IPS-20b (cell line): ENCODE measurements around the gene HNRNPR.
"Not testable (repeated sequence)": the region's sequence is repeated elsewhere in the genome, so short reads cannot be mapped to it uniquely, and the experiment has no call there.

ENCODE experiments used
- H3K27ac ChIP-seq: one replicate; pipeline ENCODE4 v1.5.1; 2013; ENCODE audit warnings: low read length
- H3K27me3 ChIP-seq: 2 replicates; pipeline ENCODE4 v1.6.1; 2013; ENCODE audit warnings: mild to moderate bottlenecking, low read length, inconsistent platforms; ENCODE audit not compliant: insufficient read depth
- H3K36me3 ChIP-seq: 2 replicates; pipeline ENCODE4 v1.6.1; 2013; ENCODE audit warnings: low read depth, mild to moderate bottlenecking, inconsistent platforms, low read length, moderate library complexity; ENCODE audit not compliant: insufficient read depth
- H3K4me1 ChIP-seq: 2 replicates; pipeline ENCODE4 v1.6.1; 2013; ENCODE audit warnings: mild to moderate bottlenecking, control low read depth, inconsistent platforms, low read length, moderate library complexity; ENCODE audit not compliant: insufficient read depth
- H3K4me3 ChIP-seq: 2 replicates; pipeline ENCODE4 v1.5.1; 2013; ENCODE audit warnings: mild to moderate bottlenecking, low read length, inconsistent platforms
- H3K9ac ChIP-seq: 2 replicates; pipeline ENCODE4 v1.6.1; 2013; ENCODE audit warnings: low read depth, mild to moderate bottlenecking, inconsistent platforms, low read length, moderate library complexity
- H3K9me3 ChIP-seq: 2 replicates; pipeline ENCODE4 v1.6.1; 2013; ENCODE audit warnings: mild to moderate bottlenecking, low read depth, low read length, inconsistent platforms; ENCODE audit not compliant: insufficient read depth

HNRNPR gene

DNA sequence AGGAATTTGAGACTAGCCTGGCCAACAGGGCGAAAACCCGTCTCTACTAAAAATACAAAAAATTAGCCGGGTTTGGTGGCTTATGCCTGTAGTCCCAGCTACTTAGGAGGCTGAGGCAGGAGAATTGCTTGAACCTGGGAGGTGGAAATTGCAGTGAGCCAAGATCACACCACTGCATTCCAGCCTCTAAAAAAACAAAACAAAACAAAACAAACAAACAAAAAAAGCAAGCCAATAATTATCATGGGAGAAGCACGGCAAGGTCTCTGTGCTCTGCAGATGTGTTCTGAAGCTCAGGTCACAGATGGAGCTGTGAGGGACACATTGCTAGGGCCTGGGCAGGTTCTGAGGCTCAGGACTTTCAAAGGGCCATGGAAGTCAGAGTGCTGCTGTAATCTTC lies 36.2 kb upstream of the HNRNPR start:
- not testable (repeated sequence) for H3K27ac ChIP-seq, H3K4me3 ChIP-seq, H3K9ac ChIP-seq, H3K9me3 ChIP-seq, H3K36me3 ChIP-seq, H3K4me1 ChIP-seq
- peaks cover 94% of the 10 kb centered on the region for H3K27me3 ChIP-seq

DNA sequence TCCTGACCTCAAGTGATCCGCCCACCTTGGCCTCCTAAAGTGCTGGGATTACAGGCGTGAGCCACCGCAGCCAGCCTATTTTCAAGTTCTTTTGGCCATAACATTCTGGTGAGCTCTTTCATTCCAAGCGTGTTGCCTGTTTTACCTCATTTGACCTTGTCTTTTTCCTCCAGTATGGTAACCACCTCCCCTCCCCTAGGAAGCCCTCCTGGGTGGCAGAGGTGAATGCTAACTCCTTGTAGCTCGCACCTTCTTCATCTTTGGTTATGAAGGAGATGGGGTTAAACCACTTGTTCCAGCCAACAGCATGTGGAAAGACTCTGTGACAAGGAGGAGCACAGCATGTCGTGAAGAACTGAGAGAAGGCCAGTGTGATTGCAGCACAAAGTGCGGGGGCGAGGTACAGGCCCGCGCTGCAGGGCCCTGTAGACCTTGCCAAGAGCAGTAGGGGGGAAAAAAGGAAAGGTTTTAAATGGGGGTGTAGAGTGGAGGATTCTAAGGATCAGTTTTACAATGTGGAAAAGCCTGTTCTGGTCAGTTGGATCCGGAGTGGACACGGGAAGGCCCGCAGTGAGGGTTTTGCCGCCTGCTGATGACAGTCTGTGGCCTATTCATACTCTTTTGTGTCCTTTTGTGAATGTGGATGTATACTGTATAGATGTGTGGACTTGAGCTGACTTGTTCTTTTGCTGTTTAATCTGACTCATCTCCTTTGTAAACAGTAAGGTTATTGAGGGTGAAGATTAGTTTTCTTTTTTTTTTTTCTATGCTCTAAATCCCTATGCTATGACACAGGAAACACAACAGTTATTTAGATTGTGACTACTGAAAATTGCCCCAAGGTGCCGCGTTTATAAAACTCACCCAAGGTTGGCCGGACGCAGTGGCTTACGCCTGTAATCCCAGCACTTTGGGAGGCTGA lies 33.1 kb upstream of the HNRNPR start:
- Histone ChIP-seq H3K9me3 (no peaks in the 10 kb centered on the region), H3K27me3 (peaks cover 95% of the 10 kb centered on the region), H3K4me3 (no peak overlapping the region), H3K27ac (no peak overlapping the region), H3K9ac (no peak overlapping the region), H3K4me1 (peaks cover 5% of the 10 kb centered on the region), H3K36me3 (no peaks in the 10 kb centered on the region)

DNA sequence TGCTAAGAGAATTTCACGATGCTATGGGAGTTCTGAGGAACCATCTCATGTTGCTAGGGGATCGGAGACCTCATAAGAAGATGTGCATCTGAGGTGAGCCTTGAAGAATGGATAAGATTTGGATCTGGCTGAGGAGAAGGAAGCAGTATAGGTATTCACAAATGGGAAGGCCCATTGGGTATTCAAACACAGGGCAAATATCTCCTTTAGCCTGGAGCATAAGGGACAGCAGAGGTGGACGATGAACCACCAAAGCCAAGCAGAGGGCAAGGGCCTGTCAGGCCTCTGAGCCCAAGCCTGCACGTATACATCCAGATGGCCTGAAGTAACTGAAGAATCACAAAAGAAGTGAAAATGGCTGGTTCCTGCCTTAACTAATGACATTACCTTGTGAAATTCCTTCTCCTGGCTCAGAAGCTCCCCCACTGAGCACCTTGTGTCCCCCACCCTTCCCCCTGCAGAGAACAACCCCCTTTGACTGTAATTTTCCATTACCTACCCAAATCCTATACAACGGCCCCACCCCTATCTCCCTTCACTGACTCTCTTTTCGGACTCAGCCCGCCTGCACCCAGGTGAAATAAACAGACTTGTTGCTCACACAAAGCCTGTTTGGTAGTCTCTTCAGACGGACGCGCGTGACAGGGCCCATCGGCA lies 30.1 kb upstream of the HNRNPR start:
- not testable (repeated sequence) for H3K27ac ChIP-seq, H3K36me3 ChIP-seq, H3K9ac ChIP-seq, H3K4me3 ChIP-seq, H3K9me3 ChIP-seq
- peaks cover 25% of the 10 kb centered on the region for H3K4me1 ChIP-seq
- peaks cover 99% of the 10 kb centered on the region for H3K27me3 ChIP-seq

DNA sequence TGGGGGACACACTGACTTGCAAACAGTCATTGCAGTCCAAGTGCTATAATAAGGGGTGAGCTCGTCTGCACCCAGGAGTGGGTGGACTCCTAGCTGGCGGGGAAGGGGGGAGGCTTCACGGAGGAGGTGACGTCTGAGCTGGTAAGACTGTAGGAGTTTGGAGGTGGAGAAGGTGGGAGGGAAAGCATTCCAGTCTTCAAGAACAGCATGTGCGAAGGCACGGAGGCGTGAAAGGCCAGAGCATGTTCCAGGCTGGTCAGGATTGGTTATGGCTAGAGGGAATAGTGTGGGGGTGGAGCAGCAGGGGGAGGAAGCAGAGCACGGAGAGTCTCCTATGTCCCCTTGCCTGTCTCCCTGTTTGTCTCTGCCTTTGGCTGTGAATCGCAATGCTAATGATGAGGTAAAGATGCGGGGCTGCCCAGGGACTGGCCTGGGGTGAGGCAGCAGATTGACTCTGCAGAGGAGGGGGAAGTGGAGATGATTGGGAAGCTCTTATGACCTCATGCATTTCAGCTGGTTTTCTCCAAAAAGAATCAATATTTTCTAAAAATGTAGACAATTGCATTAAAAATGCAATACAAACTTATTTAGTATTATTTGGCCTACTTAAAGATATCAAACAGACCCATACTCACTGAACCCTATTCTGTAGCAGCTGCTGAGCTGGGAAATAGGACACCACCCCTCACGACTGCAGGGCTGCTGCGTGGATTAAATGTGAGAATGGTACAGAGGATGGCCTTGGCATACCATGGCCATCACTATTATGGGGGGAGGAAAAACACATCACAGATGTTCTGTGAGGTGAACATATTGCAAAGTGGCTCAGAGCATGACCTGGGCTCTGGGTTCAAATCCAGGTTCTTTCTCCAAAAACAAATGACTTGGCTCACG lies 28.1 kb upstream of the HNRNPR start:
- Histone ChIP-seq H3K4me1 (peaks cover 25% of the 10 kb centered on the region), H3K27me3 (peaks cover 92% of the 10 kb centered on the region), H3K9me3 (no peaks in the 10 kb centered on the region), H3K36me3 (no peaks in the 10 kb centered on the region), H3K9ac (no peak overlapping the region), H3K27ac (no peak overlapping the region), H3K4me3 (no peak overlapping the region)

DNA sequence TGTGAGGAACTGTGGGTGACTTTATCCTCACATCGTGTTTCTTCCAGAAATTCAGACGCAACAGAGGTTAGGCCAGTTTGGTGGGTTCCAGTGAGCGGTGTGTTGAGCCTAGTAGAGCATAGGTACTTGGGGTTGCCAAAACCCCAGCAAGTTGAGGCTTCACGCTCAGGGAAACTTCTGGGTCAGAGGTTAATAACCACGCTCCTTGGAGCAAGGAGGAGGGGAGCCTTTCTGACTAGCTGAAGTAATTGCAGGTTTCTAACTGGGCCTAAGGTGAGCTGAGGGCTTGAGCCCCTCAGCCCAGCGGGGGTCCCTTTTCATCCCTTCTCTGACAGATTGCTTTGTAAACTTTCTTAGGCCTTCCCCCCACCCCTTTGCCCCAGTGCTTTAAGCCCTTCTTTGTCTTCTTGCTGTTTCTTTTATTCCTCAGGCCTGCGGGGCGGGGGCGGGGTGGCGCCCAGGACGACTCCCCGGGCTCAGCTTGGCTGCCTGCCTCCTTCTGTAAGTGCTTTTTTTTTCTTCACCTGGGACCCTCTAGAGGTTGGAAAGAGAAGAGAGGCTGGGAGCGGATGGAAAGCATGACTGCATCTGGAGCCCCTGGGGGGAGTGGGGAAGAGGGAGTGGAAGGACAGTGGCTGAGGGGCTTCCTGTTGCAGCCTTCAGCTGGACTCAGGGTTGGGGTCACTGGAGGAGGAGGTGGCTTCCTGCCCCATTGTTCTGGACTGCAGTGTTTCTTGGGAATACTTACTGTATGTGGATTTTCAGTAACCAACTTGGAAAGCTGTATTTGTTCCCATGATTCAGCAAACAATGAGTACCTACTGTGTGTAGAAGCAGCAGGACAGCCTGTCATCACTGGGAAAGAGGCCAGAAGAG lies 26.9 kb upstream of the HNRNPR start:
- no peaks in the 10 kb centered on the region for H3K36me3 ChIP-seq
- peak overlapping the region; percentile 40; the same call in 1 of the 2 replicates for H3K4me3 ChIP-seq
- no peak overlapping the region for H3K9ac ChIP-seq
- no peak overlapping the region for H3K27ac ChIP-seq
- H3K27me3 ChIP-seq: peaks cover 92% of the 10 kb centered on the region
- H3K9me3 ChIP-seq: no peaks in the 10 kb centered on the region
- peaks cover 25% of the 10 kb centered on the region for H3K4me1 ChIP-seq

DNA sequence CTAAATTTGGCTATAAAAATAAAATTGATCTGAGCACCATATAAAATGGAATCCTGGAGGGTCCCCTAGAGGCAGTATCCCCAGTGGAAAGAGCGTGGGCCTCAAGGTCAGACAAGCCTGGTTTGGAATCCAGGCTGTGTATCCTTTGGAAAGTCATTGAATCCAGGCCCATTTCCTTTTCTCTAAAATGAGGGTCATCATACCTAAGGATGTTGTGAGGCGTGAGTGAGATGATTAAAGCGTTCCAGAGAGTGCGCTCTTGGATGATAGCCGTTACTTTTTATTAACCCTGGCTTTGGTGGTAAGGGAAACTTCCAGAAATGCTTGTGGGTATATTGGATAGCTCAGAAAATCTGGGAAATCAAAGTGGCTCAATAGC lies 26.2 kb upstream of the HNRNPR start:
- Histone ChIP-seq H3K9me3 (no peaks in the 10 kb centered on the region), H3K27me3 (peaks cover 89% of the 10 kb centered on the region), H3K4me1 (peaks cover 25% of the 10 kb centered on the region), H3K36me3 (no peaks in the 10 kb centered on the region), H3K4me3 (peak overlapping the region; percentile 40; the same call in 1 of the 2 replicates), H3K9ac (no peak overlapping the region), H3K27ac (no peak overlapping the region)

DNA sequence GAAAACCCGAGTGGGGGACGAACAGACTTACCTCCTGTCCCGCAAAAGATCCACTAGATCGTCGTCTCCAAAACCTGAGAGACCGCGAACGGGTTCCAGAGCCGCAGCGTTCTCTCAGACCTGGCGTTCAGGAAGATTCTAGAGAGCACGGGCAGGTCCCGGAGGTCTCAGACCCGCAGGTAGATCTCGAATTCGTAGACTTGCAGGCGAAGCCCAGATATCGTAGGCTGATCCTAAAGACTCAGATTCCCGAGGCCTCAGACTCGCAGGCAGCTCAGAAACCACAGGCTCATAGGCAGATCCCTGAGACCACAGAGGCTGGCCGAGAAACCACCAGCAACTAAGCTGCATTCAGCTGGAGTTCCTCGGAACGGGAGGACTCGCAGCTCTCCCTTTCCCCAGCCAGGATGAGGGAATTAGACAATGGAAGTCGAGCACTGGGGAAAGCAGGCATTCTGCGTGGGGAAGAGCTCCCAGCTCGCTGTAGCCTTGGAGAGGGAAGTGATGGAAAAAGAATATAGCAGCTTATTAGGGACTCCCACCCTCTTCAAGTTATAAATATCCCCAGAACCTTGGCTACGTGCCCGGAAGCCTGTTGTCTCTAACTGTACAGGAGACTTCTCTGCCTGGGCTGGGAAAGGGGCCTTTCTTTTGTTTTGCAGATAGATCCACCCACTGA lies 25.4 kb upstream of the HNRNPR start, which contains the start of gene ZNF436:
ZNF436 (minus strand) TSS at position 502 of the 679 bp plus-strand sequence. CDS start 1,831 bp downstream, outside the sequence.
- Histone ChIP-seq H3K36me3 (no peaks in the 10 kb centered on the region), H3K9ac (peak within 1 kb of the TSS; percentile 88), H3K9me3 (peaks cover 4% of the 10 kb centered on the region), H3K27me3 (peaks cover 86% of the 10 kb centered on the region), H3K4me3 (peak within 1 kb of the TSS; percentile 99), H3K27ac (peak within 1 kb of the TSS; percentile 89), H3K4me1 (peaks cover 25% of the 10 kb centered on the region)

DNA sequence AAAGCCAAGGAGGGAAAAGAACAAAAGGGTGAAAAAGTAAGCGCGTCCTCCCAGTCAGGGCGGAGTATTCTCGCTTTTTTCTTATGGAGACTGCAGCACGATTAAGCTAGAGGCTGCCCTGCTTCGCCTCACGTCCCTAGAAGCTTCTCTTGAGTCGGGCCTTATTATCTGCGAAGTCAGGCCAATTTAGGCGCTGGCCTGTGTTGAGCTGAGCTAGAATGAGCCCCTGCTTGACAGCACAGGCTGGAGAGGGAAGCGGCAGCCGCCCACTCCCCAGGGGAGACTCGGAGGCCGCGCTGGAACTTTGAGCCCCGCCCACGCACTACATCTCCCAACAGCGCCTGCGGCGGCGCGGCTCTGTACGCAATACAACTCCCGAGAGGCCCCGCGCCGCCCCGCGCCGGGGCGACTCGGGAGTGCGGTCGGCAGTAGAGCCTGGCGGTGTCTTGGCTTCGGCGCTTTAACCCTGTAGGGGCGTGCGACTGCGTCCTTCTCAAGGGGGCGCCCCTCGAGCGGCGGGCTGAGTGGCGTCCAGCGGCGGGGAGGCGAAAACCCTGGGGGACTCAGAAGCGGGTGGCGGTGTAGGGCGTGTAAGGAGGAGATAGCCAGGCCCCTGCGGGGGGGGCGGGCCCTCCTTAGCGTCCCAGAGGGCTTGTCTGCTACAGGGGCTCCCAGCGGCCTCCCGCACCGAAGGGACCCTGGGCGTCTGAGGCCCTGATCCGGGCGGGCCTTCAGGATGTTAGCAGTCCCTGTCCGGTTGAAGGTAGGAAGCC lies 24.7 kb upstream of the HNRNPR start:
- Histone ChIP-seq H3K4me1 (peaks cover 20% of the 10 kb centered on the region), H3K9me3 (peaks cover 8% of the 10 kb centered on the region), H3K27ac (peak overlapping the region; percentile 89), H3K27me3 (peaks cover 86% of the 10 kb centered on the region), H3K36me3 (no peaks in the 10 kb centered on the region), H3K9ac (peak overlapping the region; percentile 88), H3K4me3 (peak overlapping the region; percentile 99)

DNA sequence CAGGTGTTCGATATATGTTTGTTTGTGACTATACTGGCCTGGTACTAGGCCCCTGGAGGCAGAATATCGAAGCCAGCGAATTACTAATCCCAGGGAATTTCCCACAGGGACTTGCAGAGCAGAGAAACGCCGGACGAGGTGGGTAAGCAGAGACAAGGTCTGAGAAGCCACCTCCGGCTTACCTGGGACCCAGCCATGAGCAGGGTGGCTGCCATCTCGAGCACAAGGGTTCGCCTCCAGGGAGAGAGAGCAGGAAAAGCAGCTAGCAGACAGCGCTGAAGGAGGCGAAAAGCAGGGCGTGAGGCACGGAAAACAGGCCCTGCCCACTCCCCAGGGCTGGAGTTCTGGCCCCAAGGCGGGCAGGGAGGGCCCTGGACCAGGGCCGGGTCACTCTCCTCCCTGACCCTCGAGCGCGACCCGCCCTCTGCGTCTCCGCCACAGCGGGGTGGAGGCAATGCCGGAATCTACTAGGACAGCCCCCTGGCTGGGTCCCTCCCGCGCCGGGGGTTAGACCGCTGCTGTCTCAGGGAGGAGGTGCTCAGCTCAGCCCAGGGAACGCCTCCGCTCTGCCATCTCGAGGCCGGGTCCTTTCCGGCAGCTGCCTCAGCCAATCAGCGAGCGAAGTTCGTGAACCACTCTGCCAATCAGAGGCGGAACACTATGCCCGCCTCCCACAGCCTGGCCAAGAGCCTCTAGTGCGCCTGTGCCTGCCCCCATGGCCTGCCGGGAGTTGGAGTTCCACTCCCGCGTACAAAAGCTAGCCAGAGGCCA lies 23.9 kb upstream of the HNRNPR start:
- peak overlapping the region; percentile 89 for H3K27ac ChIP-seq

More for the DNA sequence above, 23.9 kb upstream of the HNRNPR start:
- Histone ChIP-seq H3K4me3 (peak overlapping the region; percentile 99), H3K9ac (peak overlapping the region; percentile 88), H3K27me3 (peaks cover 86% of the 10 kb centered on the region), H3K36me3 (peaks cover under 1% of the 10 kb centered on the region), H3K9me3 (peaks cover 15% of the 10 kb centered on the region), H3K4me1 (peaks cover 19% of the 10 kb centered on the region)
